Stimulated activated CD4-positive, alpha-beta T cell treated with anti-CD3 and anti-CD28 coated beads, Interleukin-12 subunit alpha, Interleukin-12 subunit beta, amount 100 ng/mL, for 24 hours (primary cell): ENCODE data around the gene URAD.
"Not testable (repeated sequence)": the region's sequence is repeated elsewhere in the genome, so short reads cannot be mapped to it uniquely, and the experiment has no call there.

Experiments used
- DNase-seq, 2 experiments: peaks; one replicate each; pipeline ENCODE4 v3.0.0-alpha.2; 2020; ENCODE audit warnings: low read depth in 2 of 2

Gene URAD

GRCh38 chr13:27970382-27971235, 17.9 kb downstream of the URAD start:
- DNase-seq, result no peak

- DNase-seq, result no peak
Observed at GRCh38 chr13:27969866-27970229, 18.6 kb downstream of the URAD start.

- no peak for DNase-seq
Observed at GRCh38 chr13:27969082-27969865, 19.2 kb downstream of the URAD start, which contains the start of gene CDX2. CDX2 (minus strand) TSS chr13:27969315; CDS start chr13:27969006, 309 bp downstream.

- DNase-seq, result no peak
Observed at GRCh38 chr13:27968316-27969081, 20.0 kb downstream of the URAD start.

GRCh38 chr13:27967736-27968315, 20.7 kb downstream of the URAD start:
- DNase-seq, result no peak

- DNase-seq, result no peak
Observed at GRCh38 chr13:27967203-27967735, 21.2 kb downstream of the URAD start.

- DNase-seq, result no peak
Observed at GRCh38 chr13:27966641-27967202, 21.8 kb downstream of the URAD start.

- DNase-seq, result no peak
Observed at GRCh38 chr13:27965740-27966640, 22.5 kb downstream of the URAD start.

GRCh38 chr13:27965343-27965739, 23.2 kb downstream of the URAD start:
- DNase-seq, result no peak

- no peak for DNase-seq
Observed at GRCh38 chr13:27964741-27965323, 23.7 kb downstream of the URAD start.

GRCh38 chr13:27964206-27964605, 24.3 kb downstream of the URAD start:
- not testable (repeated sequence) for DNase-seq

GRCh38 chr13:27963491-27963890, 25.0 kb downstream of the URAD start:
- no peak for DNase-seq

GRCh38 chr13:27962982-27963381, 25.5 kb downstream of the URAD start:
- DNase-seq, result no peak

- no peak for DNase-seq
Observed at GRCh38 chr13:27962128-27962841, 26.2 kb downstream of the URAD start.

- DNase-seq, result no peak
Observed at GRCh38 chr13:27961227-27962085, 27.0 kb downstream of the URAD start.

GRCh38 chr13:27960362-27961226, 27.9 kb downstream of the URAD start:
- peak in 1 of 2 experiments; percentile 35 for DNase-seq

GRCh38 chr13:27959976-27960361, 28.5 kb downstream of the URAD start:
- DNase-seq, result no peak
